HL-60 (cell line): ENCODE data around the gene NGFR.

Experiments
- DNase-seq, 2 experiments: peaks; one replicate each; pipeline ENCODE4 v3.0.0-alpha.2; 2010 to 2020; ENCODE audit warnings: low read depth in 1 of 2, low spot score in 1 of 2
- H3K27ac ChIP-seq: fragments of 250-450 bp; sonication (Bioruptor Pico); replicated peaks from 2 replicates; pipeline ENCODE4 v1.5.1; 2020; ENCODE audit warnings: mild to moderate bottlenecking, moderate library complexity
- H3K27me3 ChIP-seq: fragments of 250-450 bp; sonication (Bioruptor Pico); 2 replicates; pipeline ENCODE4 v1.5.1; 2021; ENCODE audit warnings: mild to moderate bottlenecking, moderate library complexity; ENCODE audit not compliant: insufficient read depth, poor library complexity, severe bottlenecking
- H3K4me3 ChIP-seq: replicated peaks from 2 replicates; pipeline ENCODE4 v1.5.1; 2011; ENCODE audit warnings: mild to moderate bottlenecking, control low read depth, low read length; ENCODE audit not compliant: insufficient read depth
- CTCF ChIP-seq: IDR thresholded peaks from one replicate; pipeline ENCODE4 v1.5.1; 2011; ENCODE audit warnings: low read length, control low read depth, inconsistent platforms; ENCODE audit not compliant: insufficient read depth
- GABPA ChIP-seq: IDR thresholded peaks from 2 replicates; pipeline ENCODE4 v1.6.1; 2012; ENCODE audit warnings: low read depth
- POLR2AphosphoS5 ChIP-seq: IDR thresholded peaks from 2 replicates; pipeline ENCODE4 v1.6.1; 2012; ENCODE audit warnings: low read depth
- SPI1 ChIP-seq: IDR thresholded peaks from 2 replicates; pipeline ENCODE4 v1.6.1; 2012; ENCODE audit warnings: low read depth, mild to moderate bottlenecking, borderline replicate concordance
- TF ChIP-seq, protein P1 (sequence below): IDR thresholded peaks from 2 replicates; pipeline ENCODE4 v1.6.1; 2012; ENCODE audit warnings: low read depth; ENCODE audit not compliant: insufficient replicate concordance

The NGFR gene

DNA sequence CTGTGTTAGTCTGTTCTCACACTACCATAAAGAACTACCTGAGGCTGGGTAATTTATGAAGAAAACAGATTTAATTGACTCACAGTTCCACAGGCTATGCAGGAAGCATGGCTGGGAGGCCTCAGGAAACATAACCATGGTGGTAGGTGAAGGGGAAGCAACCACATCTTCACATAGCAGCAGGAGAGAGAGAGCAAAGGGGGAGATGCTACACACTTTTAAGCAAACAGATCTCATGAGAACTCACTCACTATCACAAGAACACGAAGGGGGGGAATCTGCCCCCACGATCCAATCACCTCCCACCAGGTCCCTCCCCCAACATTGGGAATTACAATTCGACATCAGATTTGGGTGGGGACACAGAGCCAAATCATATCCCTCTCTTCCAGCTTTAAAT lies 48.8 kb downstream of the NGFR start:
- Histone ChIP-seq H3K4me3 (no peak overlapping the region), H3K27ac (no peak overlapping the region), H3K27me3 (no peaks in the 10 kb centered on the region)
- TF ChIP-seq SPI1 = no peak
- no peak for TF ChIP-seq CTCF
- TF ChIP-seq, protein P1, sequence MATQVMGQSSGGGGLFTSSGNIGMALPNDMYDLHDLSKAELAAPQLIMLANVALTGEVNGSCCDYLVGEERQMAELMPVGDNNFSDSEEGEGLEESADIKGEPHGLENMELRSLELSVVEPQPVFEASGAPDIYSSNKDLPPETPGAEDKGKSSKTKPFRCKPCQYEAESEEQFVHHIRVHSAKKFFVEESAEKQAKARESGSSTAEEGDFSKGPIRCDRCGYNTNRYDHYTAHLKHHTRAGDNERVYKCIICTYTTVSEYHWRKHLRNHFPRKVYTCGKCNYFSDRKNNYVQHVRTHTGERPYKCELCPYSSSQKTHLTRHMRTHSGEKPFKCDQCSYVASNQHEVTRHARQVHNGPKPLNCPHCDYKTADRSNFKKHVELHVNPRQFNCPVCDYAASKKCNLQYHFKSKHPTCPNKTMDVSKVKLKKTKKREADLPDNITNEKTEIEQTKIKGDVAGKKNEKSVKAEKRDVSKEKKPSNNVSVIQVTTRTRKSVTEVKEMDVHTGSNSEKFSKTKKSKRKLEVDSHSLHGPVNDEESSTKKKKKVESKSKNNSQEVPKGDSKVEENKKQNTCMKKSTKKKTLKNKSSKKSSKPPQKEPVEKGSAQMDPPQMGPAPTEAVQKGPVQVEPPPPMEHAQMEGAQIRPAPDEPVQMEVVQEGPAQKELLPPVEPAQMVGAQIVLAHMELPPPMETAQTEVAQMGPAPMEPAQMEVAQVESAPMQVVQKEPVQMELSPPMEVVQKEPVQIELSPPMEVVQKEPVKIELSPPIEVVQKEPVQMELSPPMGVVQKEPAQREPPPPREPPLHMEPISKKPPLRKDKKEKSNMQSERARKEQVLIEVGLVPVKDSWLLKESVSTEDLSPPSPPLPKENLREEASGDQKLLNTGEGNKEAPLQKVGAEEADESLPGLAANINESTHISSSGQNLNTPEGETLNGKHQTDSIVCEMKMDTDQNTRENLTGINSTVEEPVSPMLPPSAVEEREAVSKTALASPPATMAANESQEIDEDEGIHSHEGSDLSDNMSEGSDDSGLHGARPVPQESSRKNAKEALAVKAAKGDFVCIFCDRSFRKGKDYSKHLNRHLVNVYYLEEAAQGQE = no peak
- no peak for TF ChIP-seq GABPA
- no peak for TF ChIP-seq POLR2AphosphoS5
- DNase-seq = no peak

DNA sequence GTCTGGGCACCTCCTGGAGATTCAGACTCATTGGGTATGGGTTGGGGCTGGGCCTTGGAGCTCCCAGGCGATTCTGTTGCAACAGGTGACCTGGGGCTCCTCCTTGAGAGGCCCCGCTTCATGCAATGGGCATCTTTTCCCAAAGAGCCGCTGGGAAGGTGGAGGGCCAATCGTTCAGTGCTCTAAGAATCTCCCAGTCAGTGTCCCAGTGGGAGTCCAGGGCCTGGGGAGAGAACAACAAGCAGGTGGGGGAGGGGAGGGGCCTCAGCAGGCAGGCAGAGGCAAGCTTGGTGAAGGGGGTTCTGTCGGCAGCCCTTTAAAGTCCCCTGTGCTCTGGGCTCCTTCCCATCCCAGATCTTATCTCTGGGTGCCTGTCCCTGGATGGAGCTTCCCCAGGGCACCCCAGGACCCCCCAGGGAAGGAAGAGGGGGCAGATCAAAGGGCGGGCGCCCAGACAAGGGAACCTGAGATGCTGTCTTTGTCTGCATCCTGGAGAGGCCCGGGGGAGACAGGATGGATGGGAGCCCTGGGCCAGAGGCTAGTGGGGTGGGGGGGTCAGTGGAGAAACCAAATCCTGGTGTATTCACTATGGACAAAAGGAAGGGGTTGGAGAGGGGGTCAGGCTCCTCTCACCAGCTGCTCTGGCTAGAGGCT lies 50.0 kb downstream of the NGFR start:
- DNase-seq = no peak
- TF ChIP-seq GABPA = no peak
- TF ChIP-seq SPI1 = no peak
- TF ChIP-seq, protein P1 = no peak
- no peak for TF ChIP-seq POLR2AphosphoS5
- no peak for TF ChIP-seq CTCF
- Histone ChIP-seq H3K27me3 (no peaks in the 10 kb centered on the region), H3K27ac (no peak overlapping the region), H3K4me3 (no peak overlapping the region)

GRCh38 chr17:49545806-49546545 lies 50.9 kb downstream of the NGFR start:
- no peak overlapping the region for H3K4me3 ChIP-seq
- no peak overlapping the region for H3K27ac ChIP-seq
- H3K27me3 ChIP-seq = no peaks in the 10 kb centered on the region
- no peak for DNase-seq
- no peak for TF ChIP-seq CTCF
